ENCODE measurements around the gene SIGLEC9.

DNA sequence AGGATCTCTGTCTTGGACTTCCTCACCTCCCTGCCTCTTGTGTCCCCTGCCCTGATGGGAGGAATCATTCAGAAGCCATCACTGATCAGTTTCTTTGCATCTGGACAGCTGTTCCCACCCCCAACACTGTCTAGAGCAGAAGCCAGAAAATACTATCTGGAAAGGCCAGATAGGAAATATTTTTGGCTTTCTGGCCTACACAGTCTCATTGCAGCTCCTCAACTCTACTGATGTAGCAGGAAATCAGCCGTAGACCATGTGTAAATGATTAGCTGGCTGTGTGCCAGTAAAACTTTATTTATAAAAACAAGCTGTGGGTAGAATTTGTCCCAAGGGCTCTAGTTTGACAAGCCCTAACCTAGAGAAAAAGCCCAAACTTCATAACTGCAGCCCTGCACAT, 23.0 kb downstream of the SIGLEC9 start:
- TF ChIP-seq, protein P1, sequence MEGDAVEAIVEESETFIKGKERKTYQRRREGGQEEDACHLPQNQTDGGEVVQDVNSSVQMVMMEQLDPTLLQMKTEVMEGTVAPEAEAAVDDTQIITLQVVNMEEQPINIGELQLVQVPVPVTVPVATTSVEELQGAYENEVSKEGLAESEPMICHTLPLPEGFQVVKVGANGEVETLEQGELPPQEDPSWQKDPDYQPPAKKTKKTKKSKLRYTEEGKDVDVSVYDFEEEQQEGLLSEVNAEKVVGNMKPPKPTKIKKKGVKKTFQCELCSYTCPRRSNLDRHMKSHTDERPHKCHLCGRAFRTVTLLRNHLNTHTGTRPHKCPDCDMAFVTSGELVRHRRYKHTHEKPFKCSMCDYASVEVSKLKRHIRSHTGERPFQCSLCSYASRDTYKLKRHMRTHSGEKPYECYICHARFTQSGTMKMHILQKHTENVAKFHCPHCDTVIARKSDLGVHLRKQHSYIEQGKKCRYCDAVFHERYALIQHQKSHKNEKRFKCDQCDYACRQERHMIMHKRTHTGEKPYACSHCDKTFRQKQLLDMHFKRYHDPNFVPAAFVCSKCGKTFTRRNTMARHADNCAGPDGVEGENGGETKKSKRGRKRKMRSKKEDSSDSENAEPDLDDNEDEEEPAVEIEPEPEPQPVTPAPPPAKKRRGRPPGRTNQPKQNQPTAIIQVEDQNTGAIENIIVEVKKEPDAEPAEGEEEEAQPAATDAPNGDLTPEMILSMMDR (IDR thresholded peaks at IDR 0.05) = no peak
- no peak for TF ChIP-seq POLR2A (IDR thresholded peaks at IDR 0.05)
